Hepatocyte (in vitro differentiated cells): ENCODE measurements around the gene CLPTM1.

Experiments used
- EZH2 ChIP-seq: fragments of 200-600 bp; sonication (generic); IDR thresholded peaks from 2 replicates; pipeline ENCODE4 v1.6.1; 2016; ENCODE audit warnings: antibody characterized with exemption, mild to moderate bottlenecking, borderline replicate concordance
- EZH2phosphoT487 ChIP-seq: fragments of 200-600 bp; sonication (generic); IDR thresholded peaks from one replicate; pipeline ENCODE4 v1.6.1; 2018; ENCODE audit warnings: antibody characterized with exemption, mild to moderate bottlenecking, low read depth, moderate library complexity; ENCODE audit not compliant: unreplicated experiment, severe bottlenecking

GRCh38 chr19:44912854-44913253 is 42.3 kb upstream of the CLPTM1 start:
- TF ChIP-seq EZH2phosphoT487, result no peak
- no peak for TF ChIP-seq EZH2
